Esophagus muscularis mucosa (tissue), 4 donors: ENCODE measurements around the gene ZIC4. TPM values are rescaled to one million over a fixed set of nuclear protein-coding genes. Genes with fewer than 3 reads are reported as not detected.

ENCODE experiments used
- DNase-seq: peaks from one replicate; pipeline ENCODE4 v3.0.0-alpha.2; 2017; ENCODE audit errors: extremely low spot score
- H3K27ac ChIP-seq, 4 donors: fragments of 200-600 bp; sonication (generic); replicated peaks in 1 of 4; 1 replicate in 3 of 4; 2 replicates in 1 of 4; pipeline ENCODE4 v1.5.1; 2016 to 2019; ENCODE audit warnings: mild to moderate bottlenecking in 1 of 4
- H3K27me3 ChIP-seq, 4 donors: fragments of 200-600 bp; sonication (generic); one replicate each; pipeline versions ENCODE4 v1.5.1 to v1.6.0; 2016 to 2019
- H3K36me3 ChIP-seq, 4 donors: fragments of 200-600 bp; sonication (generic); one replicate each; pipeline ENCODE4 v1.5.1; 2016 to 2019
- H3K4me1 ChIP-seq, 4 donors: fragments of 200-600 bp; sonication (generic); one replicate each; pipeline ENCODE4 v1.5.1; 2016 to 2019
- H3K4me3 ChIP-seq, 4 donors: fragments of 200-600 bp; sonication (generic); 1 replicate in 2 of 4; 2 replicates in 2 of 4; pipeline ENCODE4 v1.5.1; 2016 to 2019; ENCODE audit warnings: mild to moderate bottlenecking in 4 of 4, moderate library complexity in 1 of 4
- H3K9me3 ChIP-seq, 4 donors: fragments of 200-600 bp; sonication (generic); 1 replicate in 3 of 4; 2 replicates in 1 of 4; pipeline ENCODE4 v1.5.1; 2016 to 2019
- CTCF ChIP-seq, 3 experiments: fragments of 200-600 bp in 2 of 3; fragments of 450-650 bp in 1 of 3; sonication (generic) in 2 of 3; IDR thresholded peaks; one replicate each; pipeline ENCODE4 v1.5.1; 2017 to 2019; ENCODE audit warnings: antibody characterized with exemption in 3 of 3, mild to moderate bottlenecking in 2 of 3, moderate library complexity in 1 of 3
- EP300 ChIP-seq: sonication (generic); formaldehyde crosslinking; IDR thresholded peaks from one replicate; pipeline ENCODE4 v1.6.1; 2017; ENCODE audit warnings: antibody characterized with exemption
- POLR2A ChIP-seq: fragments of 450-650 bp; IDR thresholded peaks from one replicate; pipeline ENCODE4 v1.6.1; 2017; ENCODE audit warnings: antibody characterized with exemption, moderate library complexity, mild to moderate bottlenecking, low read depth
- POLR2AphosphoS5 ChIP-seq, 2 donors: sonication (generic); formaldehyde crosslinking; IDR thresholded peaks; one replicate each; pipeline ENCODE4 v1.6.1; 2017; ENCODE audit warnings: antibody characterized with exemption in 2 of 2
- WGBS: methylation state at CpG from one replicate; pipeline ENCODE4 v1.1.5; 2018; 5-methylcytosine and 5-hydroxymethylcytosine counted together
- intact Hi-C: fragments of 100-400 bp; cut with DNase I; formaldehyde crosslinking; loops from one replicate; pipeline ENCODE4 v1.15.1; 2023
- total RNA-seq, 4 donors: library from RNA; depleted of rRNA; stranded (reverse); fragments of >200 nt; gene quantifications; one replicate each; pipeline versions ENCODE4 v1.1.0 to v1.2.1, GENCODE V29; 2016

ZIC4 gene
- total RNA-seq, 4 donors from 2014 or later = not detected

- H3K4me3 ChIP-seq = no peak overlapping the region
- 14% methylated on average over 25 of the region's 25 CpGs for WGBS
- no peaks in the 10 kb centered on the region for H3K9me3 ChIP-seq
- H3K36me3 ChIP-seq = no peaks in the 10 kb centered on the region
- intact Hi-C loops = no loop called here
- peaks cover 7 to 100% (median 91%) of the 10 kb centered on the region in 4 donors for H3K27me3 ChIP-seq
- no peak overlapping the region for H3K27ac ChIP-seq
- no peak for TF ChIP-seq CTCF (IDR thresholded peaks at IDR 0.05)
- no peak for TF ChIP-seq EP300
- no peak for TF ChIP-seq POLR2AphosphoS5 (IDR thresholded peaks at IDR 0.05)
- no peak for TF ChIP-seq POLR2A
- H3K4me1 ChIP-seq = peaks cover 27 to 41% (median 34%) of the 10 kb centered on the region in 4 donors
- DNase-seq = no peak
Measured at GRCh38 chr3:147388700-147389580, 17.4 kb downstream of the ZIC4 start.

GRCh38 chr3:147387885-147388699 is 18.3 kb downstream of the ZIC4 start:
- TF ChIP-seq EP300 = no peak
- TF ChIP-seq CTCF (IDR thresholded peaks at IDR 0.05) = no peak
- no peak for TF ChIP-seq POLR2A
- no peak for TF ChIP-seq POLR2AphosphoS5 (IDR thresholded peaks at IDR 0.05)
- Histone ChIP-seq H3K27me3 (peaks cover under 1 to 100% (median 87%) of the 10 kb centered on the region in 4 donors), H3K9me3 (no peaks in the 10 kb centered on the region), H3K4me1 (peaks cover 19 to 32% (median 25%) of the 10 kb centered on the region in 4 donors), H3K4me3 (no peak overlapping the region), H3K36me3 (no peaks in the 10 kb centered on the region), H3K27ac (no peak overlapping the region)
- intact Hi-C loops = no loop called here
- 13% methylated on average over 36 of the region's 36 CpGs for WGBS
- no peak for DNase-seq

GRCh38 chr3:147387291-147387884 is 19.0 kb downstream of the ZIC4 start:
- Histone ChIP-seq H3K4me1 (peaks cover 12 to 25% (median 18%) of the 10 kb centered on the region in 4 donors), H3K27ac (no peak overlapping the region), H3K27me3 (peaks cover 0 to 100% (median 83%) of the 10 kb centered on the region in 4 donors), H3K9me3 (no peaks in the 10 kb centered on the region), H3K36me3 (no peaks in the 10 kb centered on the region), H3K4me3 (no peak overlapping the region)
- intact Hi-C loops = no loop called here
- no peak for DNase-seq
- 10% methylated on average over 10 of the region's 10 CpGs for WGBS
- TF ChIP-seq EP300 = no peak
- no peak for TF ChIP-seq POLR2AphosphoS5 (IDR thresholded peaks at IDR 0.05)
- TF ChIP-seq CTCF (IDR thresholded peaks at IDR 0.05) = no peak
- TF ChIP-seq POLR2A = no peak

- Histone ChIP-seq H3K9me3 (no peaks in the 10 kb centered on the region), H3K36me3 (no peaks in the 10 kb centered on the region), H3K27me3 (peaks cover 0 to 100% (median 76%) of the 10 kb centered on the region in 4 donors), H3K4me3 (no peak overlapping the region), H3K27ac (no peak overlapping the region), H3K4me1 (peaks cover 0 to 8% (median 0%) of the 10 kb centered on the region in 4 donors)
- 10% methylated on average over 23 of the region's 23 CpGs for WGBS
- intact Hi-C loops = no loop called here
- no peak for TF ChIP-seq POLR2AphosphoS5 (IDR thresholded peaks at IDR 0.05)
- TF ChIP-seq CTCF (IDR thresholded peaks at IDR 0.05) = no peak
- TF ChIP-seq EP300 = no peak
- TF ChIP-seq POLR2A = no peak
- DNase-seq = no peak
Measured at GRCh38 chr3:147385059-147386012, 21.0 kb downstream of the ZIC4 start.
